ENCODE data around the gene RSRP1. TPM values are rescaled to one million over a fixed set of nuclear protein-coding genes. Genes with fewer than 3 reads are reported as not detected.

Gene RSRP1
- total and polyA plus RNA-seq, 2 donors from 2014 or later = 118 to 123 TPM

DNA sequence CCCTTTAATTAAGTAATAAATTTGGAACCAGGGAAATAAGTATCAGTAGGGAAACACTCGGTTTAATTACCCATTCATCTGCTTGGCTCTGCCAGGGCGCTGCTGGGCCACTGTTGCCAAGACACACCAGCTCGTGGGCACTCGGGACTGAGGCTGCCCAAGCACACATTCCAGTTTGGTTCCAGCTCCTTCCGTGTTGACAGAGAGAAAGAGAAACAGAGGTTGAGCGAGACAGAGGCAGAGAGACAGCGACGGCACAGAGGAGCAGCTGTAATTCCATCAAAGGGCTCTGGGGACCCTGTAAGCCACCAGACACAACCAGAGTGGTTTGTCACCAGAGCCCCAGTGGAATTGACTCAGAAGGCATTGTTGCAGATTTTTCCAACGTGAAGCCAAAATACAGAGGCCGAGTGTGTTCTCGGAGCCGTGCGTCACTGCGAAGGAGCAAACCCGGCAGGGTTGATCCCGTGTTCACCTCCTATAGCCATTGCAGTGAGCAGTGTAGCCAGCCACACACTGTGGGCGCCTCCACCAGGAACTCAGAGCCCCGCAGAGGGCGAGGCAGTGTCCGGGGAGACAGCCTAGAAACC lies 48.5 kb downstream of the RSRP1 start:
- no peak overlapping the region for H3K4me3 ChIP-seq (ENCODE audit: low read length in 3 of 3)
- no peak overlapping the region for H3K9ac ChIP-seq (ENCODE audit: low read length in 3 of 3)
- TF ChIP-seq, protein P1, sequence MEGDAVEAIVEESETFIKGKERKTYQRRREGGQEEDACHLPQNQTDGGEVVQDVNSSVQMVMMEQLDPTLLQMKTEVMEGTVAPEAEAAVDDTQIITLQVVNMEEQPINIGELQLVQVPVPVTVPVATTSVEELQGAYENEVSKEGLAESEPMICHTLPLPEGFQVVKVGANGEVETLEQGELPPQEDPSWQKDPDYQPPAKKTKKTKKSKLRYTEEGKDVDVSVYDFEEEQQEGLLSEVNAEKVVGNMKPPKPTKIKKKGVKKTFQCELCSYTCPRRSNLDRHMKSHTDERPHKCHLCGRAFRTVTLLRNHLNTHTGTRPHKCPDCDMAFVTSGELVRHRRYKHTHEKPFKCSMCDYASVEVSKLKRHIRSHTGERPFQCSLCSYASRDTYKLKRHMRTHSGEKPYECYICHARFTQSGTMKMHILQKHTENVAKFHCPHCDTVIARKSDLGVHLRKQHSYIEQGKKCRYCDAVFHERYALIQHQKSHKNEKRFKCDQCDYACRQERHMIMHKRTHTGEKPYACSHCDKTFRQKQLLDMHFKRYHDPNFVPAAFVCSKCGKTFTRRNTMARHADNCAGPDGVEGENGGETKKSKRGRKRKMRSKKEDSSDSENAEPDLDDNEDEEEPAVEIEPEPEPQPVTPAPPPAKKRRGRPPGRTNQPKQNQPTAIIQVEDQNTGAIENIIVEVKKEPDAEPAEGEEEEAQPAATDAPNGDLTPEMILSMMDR (IDR thresholded peaks at IDR 0.05; ENCODE audit: borderline replicate concordance, extremely low read depth, insufficient read depth) = no peak
- no peaks in the 10 kb centered on the region for H3K9me3 ChIP-seq (ENCODE audit: control insufficient read depth in 2 of 3, insufficient read depth in 1 of 3, low read length in 3 of 3)
- no peaks in the 10 kb centered on the region for H3K36me3 ChIP-seq (ENCODE audit: control insufficient read depth in 2 of 3, insufficient read depth in 3 of 3, low read length in 3 of 3)
- no peak for FAIRE-seq
- intact Hi-C loops (cut with DNase I) = no loop called here
- DNase-seq = peak in 1 of 5 donors; percentile 33
- no peak overlapping the region for H3K27ac ChIP-seq (ENCODE audit: low read depth in 2 of 2, low read length in 2 of 2)
- H3K27me3 ChIP-seq (ENCODE audit: control insufficient read depth, insufficient read depth, low read length) = no peaks in the 10 kb centered on the region
- peaks cover 0 to 2% (median 0%) of the 10 kb centered on the region in 3 donors for H3K4me1 ChIP-seq (ENCODE audit: control insufficient read depth in 2 of 3, insufficient read depth in 2 of 3, low read depth in 1 of 3, low read length in 3 of 3)

DNA sequence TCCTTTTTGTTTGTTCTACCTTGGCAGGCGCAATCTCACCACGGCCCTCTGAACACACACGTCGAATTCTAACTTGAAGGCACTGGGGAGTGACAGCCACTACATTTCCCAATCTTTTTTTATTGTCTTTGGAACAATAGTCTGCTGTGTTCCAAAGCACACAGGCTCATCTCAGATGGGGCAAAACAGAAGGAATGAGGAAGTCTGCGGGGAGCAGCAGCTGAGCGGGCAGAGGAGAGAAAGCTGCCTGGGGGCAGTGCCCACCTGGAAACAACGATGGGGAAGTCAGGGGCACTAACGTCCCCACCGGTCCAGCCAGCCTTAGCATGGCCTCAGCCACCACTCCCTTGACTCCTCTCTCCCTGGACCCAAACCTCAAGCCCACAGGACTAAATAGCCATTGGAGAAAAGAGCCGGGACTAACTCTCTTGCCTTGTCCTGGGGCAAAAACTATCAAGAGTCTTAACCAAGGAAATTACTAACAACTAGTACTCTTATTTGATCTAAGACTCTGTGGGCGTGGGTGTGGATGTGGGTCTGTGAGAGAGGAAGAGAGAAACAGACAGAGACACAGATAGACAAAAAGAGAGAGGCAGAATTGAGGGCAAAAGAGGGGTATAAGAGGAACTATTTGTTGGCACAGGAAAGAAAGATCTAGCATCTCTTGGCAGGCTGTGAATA lies 49.1 kb downstream of the RSRP1 start:
- Histone ChIP-seq H3K36me3 (ENCODE audit: control insufficient read depth in 2 of 3, insufficient read depth in 3 of 3, low read length in 3 of 3) (no peaks in the 10 kb centered on the region), H3K4me1 (ENCODE audit: control insufficient read depth in 2 of 3, insufficient read depth in 2 of 3, low read depth in 1 of 3, low read length in 3 of 3) (peaks cover 0 to 2% (median 0%) of the 10 kb centered on the region in 3 donors), H3K27me3 (ENCODE audit: control insufficient read depth, insufficient read depth, low read length) (peaks cover 2% of the 10 kb centered on the region), H3K9me3 (ENCODE audit: control insufficient read depth in 2 of 3, insufficient read depth in 1 of 3, low read length in 3 of 3) (no peaks in the 10 kb centered on the region), H3K27ac (ENCODE audit: low read depth in 2 of 2, low read length in 2 of 2) (no peak overlapping the region), H3K4me3 (ENCODE audit: low read length in 3 of 3) (no peak overlapping the region), H3K9ac (ENCODE audit: low read length in 3 of 3) (no peak overlapping the region)
- no peak for FAIRE-seq
- TF ChIP-seq, protein P1 (IDR thresholded peaks at IDR 0.05; ENCODE audit: borderline replicate concordance, extremely low read depth, insufficient read depth) = no peak
- DNase-seq = no peak
- intact Hi-C loops (cut with DNase I) = no loop called here

DNA sequence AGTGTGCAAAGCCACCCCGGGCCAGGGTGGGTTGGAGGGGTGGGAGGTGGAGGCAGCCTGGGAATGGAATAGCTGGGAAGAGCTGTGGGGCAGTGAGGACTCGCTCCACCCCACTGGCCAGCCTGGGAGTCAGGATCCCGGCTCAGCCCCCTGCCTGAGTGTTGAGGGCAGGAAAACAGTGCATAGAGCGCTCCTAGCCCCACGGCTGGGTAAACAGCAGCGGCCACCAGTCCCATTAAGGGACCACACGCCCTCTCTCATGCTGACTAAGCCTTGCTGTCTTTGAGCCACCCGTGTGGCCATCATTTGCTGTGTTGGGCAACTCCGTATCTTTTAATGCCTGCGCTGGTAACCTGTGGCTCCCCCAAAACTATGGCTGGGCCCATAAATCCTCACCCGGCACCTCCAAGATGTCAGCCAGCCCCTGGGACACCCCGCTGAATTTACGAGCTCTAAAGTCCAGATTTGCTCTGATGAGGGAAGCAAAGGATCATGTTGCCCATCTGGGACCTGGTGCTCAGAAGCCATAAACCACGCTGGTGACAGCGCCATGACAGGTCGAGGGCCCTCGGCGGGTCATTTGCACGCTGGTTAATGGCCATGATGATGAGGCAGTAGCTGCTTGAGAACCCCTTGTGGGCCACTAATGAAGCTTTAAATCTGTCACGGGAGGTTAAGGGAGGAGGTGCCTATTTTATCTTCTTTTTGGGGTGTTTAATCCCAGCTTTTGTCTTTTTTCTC lies 49.8 kb downstream of the RSRP1 start:
- peak in 4 of 5 donors; percentile 87 to 95 (median 92) for DNase-seq
- Histone ChIP-seq H3K27ac (ENCODE audit: low read depth in 2 of 2, low read length in 2 of 2) (no peak overlapping the region), H3K36me3 (ENCODE audit: control insufficient read depth in 2 of 3, insufficient read depth in 3 of 3, low read length in 3 of 3) (no peaks in the 10 kb centered on the region), H3K4me3 (ENCODE audit: low read length in 3 of 3) (no peak overlapping the region), H3K9ac (ENCODE audit: low read length in 3 of 3) (no peak overlapping the region), H3K27me3 (ENCODE audit: control insufficient read depth, insufficient read depth, low read length) (peaks cover 2% of the 10 kb centered on the region), H3K4me1 (ENCODE audit: control insufficient read depth in 2 of 3, insufficient read depth in 2 of 3, low read depth in 1 of 3, low read length in 3 of 3) (peaks cover 0 to 2% (median 0%) of the 10 kb centered on the region in 3 donors), H3K9me3 (ENCODE audit: control insufficient read depth in 2 of 3, insufficient read depth in 1 of 3, low read length in 3 of 3) (no peaks in the 10 kb centered on the region)
- intact Hi-C loops (cut with DNase I) = no loop called here
- TF ChIP-seq, protein P1 (IDR thresholded peaks at IDR 0.05; ENCODE audit: borderline replicate concordance, extremely low read depth, insufficient read depth) = no peak
- no peak for FAIRE-seq

Data from kidney (tissue), 14 donors.